GM19452 (cell line): Measurements from ENCODE around the gene NUDT1.

Source experiments
- ATAC-seq: cut with Tn5 transposase; IDR thresholded peaks from one replicate; pipeline ENCODE4 v1.9.1; 2021; ENCODE audit not compliant: unreplicated experiment

The NUDT1 gene

GRCh38 chr7:2247141-2247995 lies 5.3 kb downstream of the NUDT1 start:
- ATAC-seq, result no peak

DNA sequence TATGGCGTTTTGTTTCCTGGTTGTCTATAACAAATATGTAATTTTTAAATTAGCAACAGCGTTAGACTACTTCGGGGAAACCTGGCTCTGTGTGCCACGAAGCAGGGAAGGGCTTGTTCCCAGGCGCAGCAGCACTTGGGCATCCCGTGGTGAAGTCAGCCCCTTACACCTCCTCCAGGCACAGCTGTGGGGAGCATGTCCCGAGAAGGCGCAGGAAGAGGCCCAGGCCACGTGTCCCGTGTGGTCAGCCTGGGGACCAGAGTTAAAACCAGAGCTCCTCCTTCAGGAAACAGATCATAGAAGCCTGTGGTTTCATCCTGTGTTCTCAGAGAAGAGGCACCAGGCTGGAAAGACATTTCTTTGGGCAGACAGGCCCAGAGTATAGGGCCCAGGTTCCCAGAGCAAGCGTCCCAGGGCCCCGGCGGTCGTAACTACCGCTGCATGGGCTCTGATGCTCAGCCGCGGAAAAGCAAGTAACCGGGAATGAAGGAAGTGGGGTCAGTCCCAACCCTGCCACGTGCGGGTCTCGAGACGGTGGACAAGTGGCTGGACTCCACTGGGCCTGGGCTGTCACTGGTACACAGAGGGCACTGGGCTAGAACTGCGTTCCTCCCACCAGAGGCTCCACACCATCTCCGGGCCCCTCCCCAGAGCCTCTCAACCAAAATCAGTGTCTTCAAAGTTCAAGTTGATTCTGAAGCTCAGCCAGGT lies 7.1 kb downstream of the NUDT1 start:
- ATAC-seq, result no peak

DNA sequence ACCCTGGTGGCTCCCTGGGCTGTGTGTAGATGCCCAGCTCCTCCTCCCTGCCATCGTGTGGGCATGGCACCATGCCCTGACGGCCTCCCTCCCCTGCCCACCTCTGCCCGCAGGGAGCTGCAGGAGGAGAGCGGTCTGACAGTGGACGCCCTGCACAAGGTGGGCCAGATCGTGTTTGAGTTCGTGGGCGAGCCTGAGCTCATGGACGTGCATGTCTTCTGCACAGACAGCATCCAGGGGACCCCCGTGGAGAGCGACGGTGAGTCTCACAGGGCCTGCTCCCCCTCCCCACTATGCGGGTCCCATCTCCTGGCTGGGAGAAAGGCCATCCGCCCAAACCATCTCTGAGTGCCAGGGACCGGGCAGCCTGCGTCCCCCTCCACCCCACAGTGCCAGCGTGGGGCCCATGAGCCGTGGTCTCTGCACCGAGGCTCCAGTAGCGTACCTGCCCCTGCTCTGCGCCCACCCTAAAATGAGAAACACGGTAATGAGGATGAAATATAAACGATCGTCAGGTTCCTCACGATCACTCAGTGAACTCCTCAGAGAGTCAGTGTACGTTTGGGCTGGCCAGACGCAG lies 7.8 kb downstream of the NUDT1 start:
- ATAC-seq, result no peak

GRCh38 chr7:2251381-2251780 lies 9.4 kb downstream of the NUDT1 start:
- ATAC-seq, result no peak

GRCh38 chr7:2251841-2252771 lies 10.1 kb downstream of the NUDT1 start:
- no peak for ATAC-seq

- ATAC-seq, result no peak
Observed at GRCh38 chr7:2253021-2253420, 11.0 kb downstream of the NUDT1 start.

DNA sequence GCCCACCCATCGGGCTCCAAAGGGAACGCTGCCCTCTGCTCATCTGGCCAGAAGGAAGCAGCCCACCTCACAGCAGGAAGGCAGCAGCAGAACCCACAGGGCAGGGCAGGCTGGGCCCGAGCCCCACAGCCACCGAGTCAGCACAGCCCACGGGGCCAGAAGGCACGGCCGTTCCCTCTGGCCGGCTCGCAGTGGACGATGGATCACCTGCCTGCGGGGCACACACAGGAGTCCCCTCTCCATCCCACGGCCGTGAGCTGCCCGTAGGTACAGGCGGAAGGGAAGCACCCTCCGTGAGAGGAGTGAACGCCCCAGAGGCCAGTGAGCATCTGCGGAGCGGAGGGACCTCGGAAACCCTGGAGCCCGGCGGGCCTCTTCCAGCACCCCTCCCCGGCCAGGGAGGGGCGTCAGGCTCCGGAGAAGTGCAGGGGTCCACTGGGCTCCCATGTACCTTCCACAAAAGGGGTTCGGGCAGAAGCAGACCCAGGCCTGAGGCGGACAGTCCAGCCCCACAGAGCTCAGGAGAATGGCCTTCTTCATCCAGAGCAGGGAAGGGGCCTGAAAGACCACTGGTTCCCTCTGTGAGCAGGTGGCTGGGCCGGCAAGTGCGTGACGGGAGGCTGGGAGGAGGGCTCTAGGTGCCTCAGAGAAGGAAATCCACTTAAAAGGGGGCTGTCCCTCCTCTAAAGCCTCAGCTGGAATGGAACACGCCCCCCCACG lies 11.7 kb downstream of the NUDT1 start:
- ATAC-seq, result no peak

- ATAC-seq, result no peak
Observed at GRCh38 chr7:2254429-2255144, 12.6 kb downstream of the NUDT1 start.

GRCh38 chr7:2255145-2256139 lies 13.4 kb downstream of the NUDT1 start:
- no peak for ATAC-seq

- ATAC-seq, result no peak
Observed at GRCh38 chr7:2256306-2257045, 14.4 kb downstream of the NUDT1 start.

DNA sequence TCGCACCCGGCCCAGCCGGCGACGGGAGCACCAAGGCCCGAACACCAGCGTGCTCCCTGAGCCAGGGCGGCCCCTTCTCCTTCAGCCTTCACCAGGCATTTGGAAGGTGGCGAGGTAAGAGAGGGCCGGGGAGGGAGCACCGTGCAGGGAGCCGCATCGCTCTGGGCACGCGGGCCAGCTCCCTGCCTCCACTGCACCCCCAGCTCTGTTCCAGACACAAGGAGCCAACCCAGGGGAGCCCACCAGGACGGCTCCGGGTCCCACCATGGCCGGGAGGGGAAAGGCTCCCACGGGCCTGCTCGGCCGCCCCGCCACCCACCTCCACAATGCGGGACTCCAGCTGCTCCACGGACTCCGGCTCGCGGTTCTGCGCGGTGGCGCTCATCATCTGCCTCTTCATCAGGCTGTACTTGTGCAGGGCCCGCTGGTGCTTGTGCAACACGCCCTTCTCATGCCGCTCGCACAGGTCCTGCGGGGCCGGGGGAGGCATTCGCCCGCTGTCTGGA lies 15.1 kb downstream of the NUDT1 start:
- ATAC-seq, result no peak

- no peak for ATAC-seq
Observed at GRCh38 chr7:2257651-2258050, 15.6 kb downstream of the NUDT1 start.

DNA sequence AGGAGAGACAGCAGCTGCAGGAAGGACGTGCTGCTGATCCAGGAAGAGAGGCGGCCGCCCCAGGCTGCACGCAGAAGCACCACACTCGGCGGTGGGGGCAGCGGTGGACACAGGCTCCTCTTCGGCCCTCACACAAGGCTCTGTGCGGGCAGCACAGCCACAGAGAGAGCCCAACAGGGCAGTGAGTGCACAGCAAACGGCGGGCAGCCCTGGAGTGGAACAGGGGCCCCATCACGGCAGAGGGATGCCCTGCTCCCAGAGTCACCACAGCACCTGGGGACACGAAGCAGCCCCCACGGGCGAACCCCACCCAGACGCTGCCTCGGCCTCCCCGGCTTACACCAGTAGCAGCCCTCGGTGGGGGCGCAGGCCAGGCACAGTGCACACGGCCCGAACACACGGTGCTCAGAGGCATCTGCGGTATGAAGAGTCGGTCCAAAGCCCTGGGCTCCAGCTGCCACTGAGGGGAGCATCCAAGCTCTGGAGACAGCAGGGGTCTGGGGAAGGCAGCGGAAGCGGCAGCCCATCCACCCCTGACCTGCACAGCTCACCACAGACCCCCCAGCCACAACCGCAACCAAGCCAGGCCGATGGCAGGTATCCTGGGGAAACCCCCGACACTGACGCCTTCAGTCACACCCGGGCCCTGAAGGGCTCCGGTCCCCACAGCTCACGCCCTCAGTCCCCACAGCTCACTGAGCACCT lies 16.8 kb downstream of the NUDT1 start:
- peak; percentile 73 for ATAC-seq

DNA sequence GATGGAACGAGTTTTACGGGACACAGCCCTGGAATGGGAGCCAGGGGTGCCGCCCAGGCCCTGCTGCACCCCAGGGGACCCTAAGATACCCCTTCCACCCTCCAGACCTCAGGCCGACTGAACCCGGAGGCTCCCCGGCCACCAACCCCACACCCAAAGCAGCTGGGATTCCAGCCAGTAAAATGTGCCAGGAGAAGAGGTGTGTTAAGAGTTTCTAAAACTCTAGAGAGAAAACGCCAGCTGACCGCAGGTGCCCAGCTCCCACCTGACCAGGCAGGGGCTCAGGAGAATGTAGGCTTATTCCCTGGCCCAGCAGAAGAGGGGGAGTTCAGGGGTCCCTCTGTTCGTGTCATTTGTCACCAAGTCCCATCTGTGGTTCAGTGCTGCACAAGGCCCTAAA lies 17.5 kb downstream of the NUDT1 start:
- ATAC-seq, result no peak

DNA sequence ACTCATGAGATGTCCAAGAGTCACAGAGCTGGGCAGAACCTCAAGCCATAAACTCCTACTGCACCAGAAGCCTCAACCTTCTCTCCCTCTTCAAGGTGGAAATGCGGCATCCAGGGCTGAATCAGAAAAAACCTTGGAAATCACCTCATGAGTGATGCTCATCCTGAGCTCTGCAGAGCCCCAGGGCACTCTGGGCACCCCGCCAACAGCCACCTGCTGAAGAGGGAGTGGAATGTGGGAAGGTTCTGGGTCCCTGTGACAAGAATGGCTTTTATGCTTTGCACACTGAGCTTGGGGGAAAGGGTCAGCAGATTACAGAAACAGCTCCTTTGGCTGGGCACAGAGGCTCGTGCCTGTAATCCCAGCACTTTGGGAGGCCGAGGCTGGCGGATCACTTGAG lies 18.8 kb downstream of the NUDT1 start:
- ATAC-seq, result no peak

GRCh38 chr7:2261611-2262010 lies 19.6 kb downstream of the NUDT1 start:
- no peak for ATAC-seq

- no peak for ATAC-seq
Observed at GRCh38 chr7:2263176-2263575, 21.1 kb downstream of the NUDT1 start.
